H9 (cell line): ENCODE measurements around the gene CORO2B. TPM values are rescaled to one million over a fixed set of nuclear protein-coding genes. Genes with fewer than 3 reads are reported as not detected.

Experiments used
- DNase-seq: peaks from one replicate; pipeline ENCODE4 v3.0.0-alpha.2; 2017
- H2AFZ ChIP-seq: one replicate; pipeline ENCODE4 v1.6.1; 2013; ENCODE audit warnings: mild to moderate bottlenecking, low read length, control low read depth, moderate library complexity
- H2AK5ac ChIP-seq: 2 replicates; pipeline ENCODE4 v1.6.1; 2013; ENCODE audit warnings: low read length, control low read depth, mixed read lengths; ENCODE audit not compliant: insufficient read length
- H2BK120ac ChIP-seq: one replicate; pipeline ENCODE4 v1.6.1; 2013; ENCODE audit warnings: low read depth, mild to moderate bottlenecking, low read length, control low read depth, inconsistent platforms; ENCODE audit not compliant: poor library complexity, severe bottlenecking
- H2BK12ac ChIP-seq: 2 replicates; pipeline ENCODE4 v1.6.1; 2013; ENCODE audit warnings: low read length, control low read depth, mixed read lengths, low read depth; ENCODE audit not compliant: insufficient read length
- H2BK15ac ChIP-seq: 2 replicates; pipeline ENCODE4 v1.6.1; 2013; ENCODE audit warnings: low read depth, low read length, control low read depth
- H2BK20ac ChIP-seq: one replicate; pipeline ENCODE4 v1.6.1; 2013; ENCODE audit warnings: low read depth, mild to moderate bottlenecking, low read length, control low read depth, inconsistent platforms; ENCODE audit not compliant: poor library complexity, severe bottlenecking
- H2BK5ac ChIP-seq: 2 replicates; pipeline ENCODE4 v1.6.1; 2013; ENCODE audit warnings: low read length, control low read depth, mixed read lengths; ENCODE audit not compliant: insufficient read length
- H3K14ac ChIP-seq: 2 replicates; pipeline ENCODE4 v1.6.1; 2013; ENCODE audit warnings: low read length, control low read depth; ENCODE audit not compliant: insufficient read depth
- H3K18ac ChIP-seq: 2 replicates; pipeline ENCODE4 v1.6.1; 2013; ENCODE audit warnings: low read depth, mild to moderate bottlenecking, mixed read lengths, low read length, control low read depth; ENCODE audit not compliant: insufficient read length
- H3K23ac ChIP-seq: 2 replicates; pipeline ENCODE4 v1.6.1; 2013; ENCODE audit warnings: low read length, control low read depth, mixed read lengths, low read depth; ENCODE audit not compliant: insufficient read length
- H3K23me2 ChIP-seq: 2 replicates; pipeline ENCODE4 v1.6.1; 2013; ENCODE audit warnings: low read depth, mild to moderate bottlenecking, mixed read lengths, low read length, control low read depth; ENCODE audit not compliant: insufficient read length, poor library complexity, severe bottlenecking
- H3K27ac ChIP-seq: 2 replicates; pipeline ENCODE4 v1.5.1; 2013; ENCODE audit warnings: low read length, control low read depth, mixed read lengths, low read depth; ENCODE audit not compliant: insufficient read length
- H3K27me3 ChIP-seq: 2 replicates; pipeline ENCODE4 v1.6.1; 2013; ENCODE audit warnings: low read length, control low read depth, inconsistent platforms; ENCODE audit not compliant: insufficient read depth
- H3K4ac ChIP-seq: 2 replicates; pipeline ENCODE4 v1.6.1; 2013; ENCODE audit warnings: low read depth, mild to moderate bottlenecking, control low read depth, inconsistent platforms, low read length, moderate library complexity
- H3K4me1 ChIP-seq: 2 replicates; pipeline ENCODE4 v1.6.1; 2013; ENCODE audit warnings: low read length, control low read depth, inconsistent platforms; ENCODE audit not compliant: insufficient read depth
- H3K4me2 ChIP-seq: 2 replicates; pipeline ENCODE4 v1.6.1; 2013; ENCODE audit warnings: low read length, control low read depth, mixed read lengths; ENCODE audit not compliant: insufficient read length, insufficient read depth
- H3K56ac ChIP-seq: 2 replicates; pipeline ENCODE4 v1.6.1; 2013; ENCODE audit warnings: low read depth, mild to moderate bottlenecking, mixed read lengths, low read length, control low read depth; ENCODE audit not compliant: insufficient read length
- H3K79me1 ChIP-seq: 2 replicates; pipeline ENCODE4 v1.6.1; 2013; ENCODE audit warnings: low read depth, mild to moderate bottlenecking, moderate library complexity, low read length, control low read depth, inconsistent platforms; ENCODE audit not compliant: insufficient read depth, poor library complexity, severe bottlenecking
- H3K79me2 ChIP-seq: 2 replicates; pipeline ENCODE4 v1.6.1; 2013; ENCODE audit warnings: low read length, control low read depth, inconsistent platforms; ENCODE audit not compliant: insufficient read depth
- H3K9ac ChIP-seq: 2 replicates; pipeline ENCODE4 v1.6.1; 2013; ENCODE audit warnings: low read length, control low read depth, mixed read lengths; ENCODE audit not compliant: insufficient read length; ENCODE audit errors: extremely low read depth
- H3K9me3 ChIP-seq: one replicate; pipeline ENCODE4 v1.6.1; 2013; ENCODE audit warnings: low read depth, low read length, inconsistent platforms; ENCODE audit not compliant: control insufficient read depth
- H3T11ph ChIP-seq: one replicate; pipeline ENCODE4 v1.6.1; 2013; ENCODE audit warnings: mild to moderate bottlenecking, low read length, control low read depth, inconsistent platforms
- H4K20me1 ChIP-seq: one replicate; pipeline ENCODE4 v1.6.1; 2013; ENCODE audit not compliant: control insufficient read depth, insufficient read length, insufficient read depth
- H4K5ac ChIP-seq: 2 replicates; pipeline ENCODE4 v1.6.1; 2013; ENCODE audit warnings: low read depth, mild to moderate bottlenecking, mixed read lengths, low read length, control low read depth; ENCODE audit not compliant: insufficient read length
- H4K8ac ChIP-seq: replicated peaks from 2 replicates; pipeline ENCODE4 v1.6.1; 2013; ENCODE audit warnings: low read length, control low read depth, mixed read lengths, low read depth; ENCODE audit not compliant: insufficient read length
- H4K91ac ChIP-seq: 2 replicates; pipeline ENCODE4 v1.6.1; 2013; ENCODE audit warnings: low read depth, mild to moderate bottlenecking, moderate library complexity, mixed read lengths, low read length, control low read depth; ENCODE audit not compliant: insufficient read length
- H3K27ac Mint-ChIP-seq, 3 experiments: 2 replicates in 2 of 3; 3 replicates in 1 of 3; pipeline ENCODE4 v1.8.0; 2020 to 2021; ENCODE audit warnings: mixed read lengths in 3 of 3, mild to moderate bottlenecking in 1 of 3, moderate library complexity in 1 of 3
- H3K27me3 Mint-ChIP-seq: 2 replicates; pipeline ENCODE4 v1.8.0; 2021; ENCODE audit warnings: low read depth, mild to moderate bottlenecking, moderate library complexity, mixed read lengths
- H3K36me3 Mint-ChIP-seq, 3 experiments: 2 replicates in 2 of 3; 3 replicates in 1 of 3; pipeline ENCODE4 v1.8.0; 2020 to 2021; ENCODE audit warnings: low read depth in 3 of 3, mixed read lengths in 3 of 3; ENCODE audit not compliant: insufficient read depth in 1 of 3
- H3K4me1 Mint-ChIP-seq, 2 experiments: 2 replicates each; pipeline ENCODE4 v1.8.0; 2020; ENCODE audit warnings: mixed read lengths in 2 of 2
- H3K4me3 Mint-ChIP-seq, 2 experiments: 2 replicates in 1 of 2; 3 replicates in 1 of 2; pipeline ENCODE4 v1.8.0; 2020 to 2021; ENCODE audit warnings: mild to moderate bottlenecking in 2 of 2, mixed read lengths in 2 of 2, moderate library complexity in 1 of 2
- H3K9me3 Mint-ChIP-seq, 2 experiments: 2 replicates in 1 of 2; 3 replicates in 1 of 2; pipeline ENCODE4 v1.8.0; 2020; ENCODE audit warnings: mild to moderate bottlenecking in 2 of 2, mixed read lengths in 2 of 2, moderate library complexity in 1 of 2
- WGBS: extraction: QIAGEN DNeasy Blood & Tissue Kit; methylation state at CpG from one replicate; pipeline ENCODE4 v1.1.7; 2013; ENCODE audit warnings: missing lambda C conversion rate, low lambda C conversion rate, mixed read lengths; ENCODE audit not compliant: insufficient read length; ENCODE audit errors: extremely low coverage; 5-methylcytosine and 5-hydroxymethylcytosine counted together
- total RNA-seq: library from RNA; stranded (reverse); gene quantifications from 2 replicates; pipeline ENCODE4 v1.2.1, GENCODE V29; 2021
- TF ChIP-seq, protein P1 (sequence below): fragments of 200-600 bp; sonication (generic); conservative IDR thresholded peaks from 3 replicates; pipeline ENCODE4 v1.8.0; 2021; ENCODE audit warnings: antibody characterized with exemption, mild to moderate bottlenecking

Gene CORO2B
- total RNA-seq, 1 experiment from 2014 or later: 3.1 TPM

DNA sequence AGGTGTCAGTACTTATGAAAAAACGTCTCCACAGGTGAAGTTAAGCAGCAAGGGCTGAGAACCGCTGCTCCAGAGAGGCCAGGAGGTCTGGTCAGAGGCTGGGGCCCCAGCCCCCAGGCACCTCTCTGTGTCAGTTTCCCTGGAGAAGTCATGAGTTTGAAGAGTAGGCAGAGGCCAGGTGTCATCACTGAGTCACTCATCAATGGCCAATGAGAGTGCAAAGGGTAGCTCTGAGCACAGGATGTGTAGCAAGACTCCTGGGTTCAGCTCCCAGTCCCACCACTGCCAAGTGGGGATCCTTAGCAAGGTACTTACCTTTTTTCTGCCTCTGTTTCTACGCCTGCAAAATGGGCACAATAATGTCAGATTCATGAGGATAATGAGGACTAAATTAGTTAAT is 47.9 kb downstream of the CORO2B start:
- Histone ChIP-seq H3K56ac (no peak overlapping the region), H2AFZ (no peak overlapping the region), H3K27me3 (no peaks in the 10 kb centered on the region), H3K4me1 (no peaks in the 10 kb centered on the region; the same call in 1 of the 2 replicates), H4K5ac (no peak overlapping the region), H3K4ac (no peak overlapping the region), H3K79me1 (no peaks in the 10 kb centered on the region), H3K23ac (no peak overlapping the region), H4K8ac (no peak overlapping the region), H3K9me3 (no peaks in the 10 kb centered on the region), H4K91ac (no peak overlapping the region), H3K23me2 (no peaks in the 10 kb centered on the region), H3K4me2 (no peak overlapping the region), H2BK5ac (no peak overlapping the region), H3K14ac (no peak overlapping the region), H3T11ph (no peak overlapping the region), H2BK12ac (no peak overlapping the region), H3K27ac (no peak overlapping the region), H2BK15ac (no peak overlapping the region), H2BK120ac (no peak overlapping the region), H2BK20ac (no peak overlapping the region), H3K79me2 (no peaks in the 10 kb centered on the region), H3K9ac (no peak overlapping the region), H3K18ac (no peak overlapping the region), H2AK5ac (no peak overlapping the region), H4K20me1 (no peaks in the 10 kb centered on the region)
- Mint-ChIP-seq H3K27ac (no peak overlapping the region), H3K4me1 (peaks cover 27 to 35% of the 10 kb centered on the region in 2 experiments), H3K9me3 (no peaks in the 10 kb centered on the region), H3K36me3 (no peaks in the 10 kb centered on the region; a peak in 1 of 7 replicates), H3K4me3 (no peak overlapping the region), H3K27me3 (no peaks in the 10 kb centered on the region; the same call in none of the 2 replicates)
- no CpG with 5 or more reads among the region's 3 CpGs for WGBS
- no peak for DNase-seq
- TF ChIP-seq, protein P1, sequence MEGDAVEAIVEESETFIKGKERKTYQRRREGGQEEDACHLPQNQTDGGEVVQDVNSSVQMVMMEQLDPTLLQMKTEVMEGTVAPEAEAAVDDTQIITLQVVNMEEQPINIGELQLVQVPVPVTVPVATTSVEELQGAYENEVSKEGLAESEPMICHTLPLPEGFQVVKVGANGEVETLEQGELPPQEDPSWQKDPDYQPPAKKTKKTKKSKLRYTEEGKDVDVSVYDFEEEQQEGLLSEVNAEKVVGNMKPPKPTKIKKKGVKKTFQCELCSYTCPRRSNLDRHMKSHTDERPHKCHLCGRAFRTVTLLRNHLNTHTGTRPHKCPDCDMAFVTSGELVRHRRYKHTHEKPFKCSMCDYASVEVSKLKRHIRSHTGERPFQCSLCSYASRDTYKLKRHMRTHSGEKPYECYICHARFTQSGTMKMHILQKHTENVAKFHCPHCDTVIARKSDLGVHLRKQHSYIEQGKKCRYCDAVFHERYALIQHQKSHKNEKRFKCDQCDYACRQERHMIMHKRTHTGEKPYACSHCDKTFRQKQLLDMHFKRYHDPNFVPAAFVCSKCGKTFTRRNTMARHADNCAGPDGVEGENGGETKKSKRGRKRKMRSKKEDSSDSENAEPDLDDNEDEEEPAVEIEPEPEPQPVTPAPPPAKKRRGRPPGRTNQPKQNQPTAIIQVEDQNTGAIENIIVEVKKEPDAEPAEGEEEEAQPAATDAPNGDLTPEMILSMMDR: no peak
